ENCODE data around the gene USP53. TPM values are rescaled to one million over a fixed set of nuclear protein-coding genes. Genes with fewer than 3 reads are reported as not detected.
A peak's percentile ranks its signal among the peaks of the same experiment; 100 is the strongest.

The USP53 gene
- total and polyA plus RNA-seq, 2 of the 13 experiments (the other 11 are each of a cell fraction or from before 2014, with no cell fraction given): 5.3 to 8.1 TPM

DNA sequence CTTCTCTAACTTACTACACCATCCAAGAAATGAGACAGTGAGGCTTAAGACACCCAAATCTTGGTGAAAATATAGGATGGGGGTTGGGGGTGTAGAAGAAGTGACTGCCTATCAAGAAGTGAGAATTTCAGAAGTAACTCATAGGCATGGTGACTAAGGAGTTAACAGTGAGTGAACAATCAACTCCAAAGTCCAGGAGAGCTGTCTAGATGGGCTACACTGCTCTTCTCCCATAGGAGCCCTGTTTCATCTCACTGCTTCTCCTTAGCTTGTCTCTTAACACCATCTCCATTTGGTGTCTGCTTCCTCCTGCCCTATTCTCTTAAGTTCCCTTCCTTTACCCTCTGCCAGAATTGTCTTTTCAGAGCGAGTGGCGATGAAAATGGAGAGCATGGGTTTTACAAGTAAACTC is 86.8 kb downstream of the USP53 start (continued):
- TF ChIP-seq, protein P1, sequence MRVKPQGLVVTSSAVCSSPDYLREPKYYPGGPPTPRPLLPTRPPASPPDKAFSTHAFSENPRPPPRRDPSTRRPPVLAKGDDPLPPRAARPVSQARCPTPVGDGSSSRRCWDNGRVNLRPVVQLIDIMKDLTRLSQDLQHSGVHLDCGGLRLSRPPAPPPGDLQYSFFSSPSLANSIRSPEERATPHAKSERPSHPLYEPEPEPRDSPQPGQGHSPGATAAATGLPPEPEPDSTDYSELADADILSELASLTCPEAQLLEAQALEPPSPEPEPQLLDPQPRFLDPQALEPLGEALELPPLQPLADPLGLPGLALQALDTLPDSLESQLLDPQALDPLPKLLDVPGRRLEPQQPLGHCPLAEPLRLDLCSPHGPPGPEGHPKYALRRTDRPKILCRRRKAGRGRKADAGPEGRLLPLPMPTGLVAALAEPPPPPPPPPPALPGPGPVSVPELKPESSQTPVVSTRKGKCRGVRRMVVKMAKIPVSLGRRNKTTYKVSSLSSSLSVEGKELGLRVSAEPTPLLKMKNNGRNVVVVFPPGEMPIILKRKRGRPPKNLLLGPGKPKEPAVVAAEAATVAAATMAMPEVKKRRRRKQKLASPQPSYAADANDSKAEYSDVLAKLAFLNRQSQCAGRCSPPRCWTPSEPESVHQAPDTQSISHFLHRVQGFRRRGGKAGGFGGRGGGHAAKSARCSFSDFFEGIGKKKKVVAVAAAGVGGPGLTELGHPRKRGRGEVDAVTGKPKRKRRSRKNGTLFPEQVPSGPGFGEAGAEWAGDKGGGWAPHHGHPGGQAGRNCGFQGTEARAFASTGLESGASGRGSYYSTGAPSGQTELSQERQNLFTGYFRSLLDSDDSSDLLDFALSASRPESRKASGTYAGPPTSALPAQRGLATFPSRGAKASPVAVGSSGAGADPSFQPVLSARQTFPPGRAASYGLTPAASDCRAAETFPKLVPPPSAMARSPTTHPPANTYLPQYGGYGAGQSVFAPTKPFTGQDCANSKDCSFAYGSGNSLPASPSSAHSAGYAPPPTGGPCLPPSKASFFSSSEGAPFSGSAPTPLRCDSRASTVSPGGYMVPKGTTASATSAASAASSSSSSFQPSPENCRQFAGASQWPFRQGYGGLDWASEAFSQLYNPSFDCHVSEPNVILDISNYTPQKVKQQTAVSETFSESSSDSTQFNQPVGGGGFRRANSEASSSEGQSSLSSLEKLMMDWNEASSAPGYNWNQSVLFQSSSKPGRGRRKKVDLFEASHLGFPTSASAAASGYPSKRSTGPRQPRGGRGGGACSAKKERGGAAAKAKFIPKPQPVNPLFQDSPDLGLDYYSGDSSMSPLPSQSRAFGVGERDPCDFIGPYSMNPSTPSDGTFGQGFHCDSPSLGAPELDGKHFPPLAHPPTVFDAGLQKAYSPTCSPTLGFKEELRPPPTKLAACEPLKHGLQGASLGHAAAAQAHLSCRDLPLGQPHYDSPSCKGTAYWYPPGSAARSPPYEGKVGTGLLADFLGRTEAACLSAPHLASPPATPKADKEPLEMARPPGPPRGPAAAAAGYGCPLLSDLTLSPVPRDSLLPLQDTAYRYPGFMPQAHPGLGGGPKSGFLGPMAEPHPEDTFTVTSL (CRISPR knock-in tag; IDR thresholded peaks at IDR 0.05; ENCODE audit: borderline replicate concordance): peak; percentile 24; the same call in 1 of the 2 replicates
- TF ChIP-seq, protein P2, sequence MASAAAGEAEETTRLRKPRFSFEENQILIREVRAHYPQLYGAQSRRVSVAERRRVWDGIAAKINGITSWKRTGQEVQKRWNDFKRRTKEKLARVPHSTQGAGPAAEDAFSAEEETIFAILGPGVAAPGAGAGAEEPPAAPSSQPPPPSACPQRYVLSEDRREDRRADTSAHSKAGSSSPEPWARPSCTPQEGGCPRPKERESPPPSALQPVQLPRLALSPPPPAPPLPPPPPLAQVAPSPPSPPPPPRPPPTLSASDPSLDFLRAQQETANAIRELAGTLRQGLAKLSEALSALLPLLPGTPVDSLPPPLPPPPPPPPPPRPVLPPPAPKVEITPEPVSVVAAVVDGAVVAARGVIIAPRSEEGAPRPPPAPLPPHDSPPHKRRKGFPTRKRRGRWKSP (CRISPR knock-in tag; IDR thresholded peaks at IDR 0.05): 0 out of 2 replicates have a peak, but pooled peaks have one; percentile 51
- TF ChIP-seq KLF15 (CRISPR knock-in tag; IDR thresholded peaks at IDR 0.05; ENCODE audit: borderline replicate concordance): no peak
- TF ChIP-seq ZNF501 (CRISPR knock-in tag; IDR thresholded peaks at IDR 0.05): no peak
- TF ChIP-seq HNF4G (IDR thresholded peaks at IDR 0.05; ENCODE audit: borderline replicate concordance, low read depth, low read length): peak; percentile 83
- TF ChIP-seq HNF4G (CRISPR knock-in tag; IDR thresholded peaks at IDR 0.05; ENCODE audit: borderline replicate concordance, low read depth): 0 out of 2 replicates have a peak, but pooled peaks have one; percentile 64
- no peak for TF ChIP-seq ZNF263 (CRISPR knock-in tag; IDR thresholded peaks at IDR 0.05)
- no peak for TF ChIP-seq ZNF572 (CRISPR knock-in tag; IDR thresholded peaks at IDR 0.05)
- TF ChIP-seq CBFB (CRISPR knock-in tag; IDR thresholded peaks at IDR 0.05): no peak
- TF ChIP-seq ZNF709 (CRISPR knock-in tag; IDR thresholded peaks at IDR 0.05): peak; percentile 57; the same call in 1 of the 2 replicates
- no peak for TF ChIP-seq HDAC1 (CRISPR knock-in tag; IDR thresholded peaks at IDR 0.05)
- no peak for TF ChIP-seq CCAR2 (optimal IDR thresholded peaks at IDR 0.05; ENCODE audit: low read depth, low read length)
- TF ChIP-seq ZNF24 (IDR thresholded peaks at IDR 0.05): no peak
- TF ChIP-seq ZNF333 (CRISPR knock-in tag; IDR thresholded peaks at IDR 0.05; ENCODE audit: borderline replicate concordance): no peak
- TF ChIP-seq ZFP1 (CRISPR knock-in tag; IDR thresholded peaks at IDR 0.05): no peak
- no peak for TF ChIP-seq ZNF17 (CRISPR knock-in tag; IDR thresholded peaks at IDR 0.05)
- TF ChIP-seq, protein P3, sequence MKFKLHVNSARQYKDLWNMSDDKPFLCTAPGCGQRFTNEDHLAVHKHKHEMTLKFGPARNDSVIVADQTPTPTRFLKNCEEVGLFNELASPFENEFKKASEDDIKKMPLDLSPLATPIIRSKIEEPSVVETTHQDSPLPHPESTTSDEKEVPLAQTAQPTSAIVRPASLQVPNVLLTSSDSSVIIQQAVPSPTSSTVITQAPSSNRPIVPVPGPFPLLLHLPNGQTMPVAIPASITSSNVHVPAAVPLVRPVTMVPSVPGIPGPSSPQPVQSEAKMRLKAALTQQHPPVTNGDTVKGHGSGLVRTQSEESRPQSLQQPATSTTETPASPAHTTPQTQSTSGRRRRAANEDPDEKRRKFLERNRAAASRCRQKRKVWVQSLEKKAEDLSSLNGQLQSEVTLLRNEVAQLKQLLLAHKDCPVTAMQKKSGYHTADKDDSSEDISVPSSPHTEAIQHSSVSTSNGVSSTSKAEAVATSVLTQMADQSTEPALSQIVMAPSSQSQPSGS (CRISPR knock-in tag; IDR thresholded peaks at IDR 0.05): no peak
- TF ChIP-seq ZNF878 (CRISPR knock-in tag; IDR thresholded peaks at IDR 0.05): peak; percentile 33; the same call in 1 of the 2 replicates
- TF ChIP-seq FOXA1 (IDR thresholded peaks at IDR 0.05): no peak
- no peak for TF ChIP-seq FOXA1 (CRISPR knock-in tag; IDR thresholded peaks at IDR 0.05)
- TF ChIP-seq HOXA9 (CRISPR knock-in tag; IDR thresholded peaks at IDR 0.05; ENCODE audit: borderline replicate concordance): no peak
- no peak for TF ChIP-seq ZNF761 (CRISPR knock-in tag; conservative IDR thresholded peaks at IDR 0.05)
- no peak for TF ChIP-seq ZNF256 (CRISPR knock-in tag; conservative IDR thresholded peaks at IDR 0.05)
- 0 out of 2 replicates have a peak, but pooled peaks have one; percentile 32 for TF ChIP-seq SIN3A (IDR thresholded peaks at IDR 0.05; ENCODE audit: borderline replicate concordance, low read depth, low read length)
- 0 out of 2 replicates have a peak, but pooled peaks have one; percentile 29 for TF ChIP-seq AKAP8 (CRISPR knock-in tag; IDR thresholded peaks at IDR 0.05)
